CD4-positive, alpha-beta T cell treated with Interleukin-4 for 4 hours (primary cell): Measurements from ENCODE around the gene OR2S2.
"Not testable (repeated sequence)": the region's sequence is repeated elsewhere in the genome, so short reads cannot be mapped to it uniquely, and the experiment has no call there.

ENCODE experiments used
- DNase-seq: peaks from one replicate; pipeline ENCODE4 v3.0.0-alpha.2; 2020

OR2S2 gene

DNA sequence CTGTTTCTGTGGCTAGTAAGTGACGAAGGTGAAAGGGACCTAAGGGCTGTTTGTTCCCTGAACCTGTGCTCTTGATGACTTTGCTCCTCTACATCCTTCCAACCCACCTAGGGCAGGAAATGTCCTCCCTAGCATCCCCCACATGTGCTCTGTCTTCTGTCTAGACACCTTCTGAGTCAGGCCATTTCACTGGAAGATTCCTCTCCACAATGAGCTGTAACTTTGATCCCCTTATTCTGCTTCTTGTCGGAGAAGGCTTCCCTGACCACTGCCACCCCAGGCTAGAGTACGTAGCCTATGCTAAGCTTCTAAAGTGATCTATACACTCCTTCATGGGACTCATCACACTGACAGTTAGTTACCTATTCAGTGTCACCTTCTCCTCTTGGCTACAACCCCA lies 27.0 kb downstream of the OR2S2 start:
- DNase-seq, result no peak

DNA sequence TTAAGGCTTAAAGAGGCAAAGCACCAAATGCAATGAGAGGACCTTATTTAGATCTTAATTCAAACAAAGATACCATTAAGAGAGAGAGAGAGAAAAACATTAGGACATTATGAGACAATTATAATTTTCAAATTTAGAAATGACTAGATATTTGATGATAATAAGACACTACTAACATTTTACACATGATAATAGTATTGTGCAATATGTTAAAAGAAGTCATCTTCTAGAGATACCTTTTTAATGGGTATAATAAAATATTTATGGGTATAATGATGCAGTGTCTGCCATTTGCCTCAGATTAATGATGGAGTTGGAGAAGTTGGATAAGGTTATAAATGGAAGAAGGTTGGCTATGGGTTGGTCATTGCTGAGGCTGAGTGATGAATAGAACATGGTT lies 27.4 kb downstream of the OR2S2 start:
- no peak for DNase-seq

GRCh38 chr9:35929453-35929718 lies 28.6 kb downstream of the OR2S2 start:
- no peak for DNase-seq

- no peak for DNase-seq
Observed at GRCh38 chr9:35928591-35929452, 29.1 kb downstream of the OR2S2 start.

GRCh38 chr9:35923927-35924763 lies 33.8 kb downstream of the OR2S2 start:
- no peak for DNase-seq

GRCh38 chr9:35923598-35923926 lies 34.4 kb downstream of the OR2S2 start:
- DNase-seq, result no peak

DNA sequence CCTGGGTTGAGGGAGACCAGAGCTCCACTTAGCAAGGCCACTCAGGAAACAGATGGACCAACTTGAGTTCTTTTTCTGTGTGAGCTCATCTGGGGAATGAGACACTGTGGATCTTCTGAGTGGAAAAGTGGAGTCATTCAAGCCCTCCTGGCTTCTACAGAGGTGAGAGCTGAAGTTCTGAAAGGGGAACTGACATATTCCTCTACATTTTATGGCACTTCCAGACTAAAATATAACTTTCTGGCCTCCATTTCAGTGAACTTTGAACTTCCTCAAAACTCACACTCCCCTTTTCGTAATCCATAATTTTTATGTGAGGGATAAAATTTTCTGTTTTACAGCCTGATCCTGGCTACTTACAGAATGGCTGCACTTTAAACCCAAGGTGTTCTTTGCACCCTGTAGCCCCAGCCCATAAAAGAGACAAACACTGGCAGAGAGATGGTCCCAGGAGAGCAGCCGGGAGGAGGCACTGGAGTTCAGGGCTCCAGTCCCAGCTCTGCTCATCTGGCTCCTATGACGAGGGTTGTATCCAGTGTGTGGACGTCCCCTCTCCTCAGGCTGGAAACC lies 37.8 kb downstream of the OR2S2 start:
- DNase-seq, result no peak

- DNase-seq, result no peak
Observed at GRCh38 chr9:35919212-35920008, 38.5 kb downstream of the OR2S2 start.

- no peak for DNase-seq
Observed at GRCh38 chr9:35918780-35919179, 39.2 kb downstream of the OR2S2 start.

- no peak for DNase-seq
Observed at GRCh38 chr9:35917261-35917660, 40.7 kb downstream of the OR2S2 start.

DNA sequence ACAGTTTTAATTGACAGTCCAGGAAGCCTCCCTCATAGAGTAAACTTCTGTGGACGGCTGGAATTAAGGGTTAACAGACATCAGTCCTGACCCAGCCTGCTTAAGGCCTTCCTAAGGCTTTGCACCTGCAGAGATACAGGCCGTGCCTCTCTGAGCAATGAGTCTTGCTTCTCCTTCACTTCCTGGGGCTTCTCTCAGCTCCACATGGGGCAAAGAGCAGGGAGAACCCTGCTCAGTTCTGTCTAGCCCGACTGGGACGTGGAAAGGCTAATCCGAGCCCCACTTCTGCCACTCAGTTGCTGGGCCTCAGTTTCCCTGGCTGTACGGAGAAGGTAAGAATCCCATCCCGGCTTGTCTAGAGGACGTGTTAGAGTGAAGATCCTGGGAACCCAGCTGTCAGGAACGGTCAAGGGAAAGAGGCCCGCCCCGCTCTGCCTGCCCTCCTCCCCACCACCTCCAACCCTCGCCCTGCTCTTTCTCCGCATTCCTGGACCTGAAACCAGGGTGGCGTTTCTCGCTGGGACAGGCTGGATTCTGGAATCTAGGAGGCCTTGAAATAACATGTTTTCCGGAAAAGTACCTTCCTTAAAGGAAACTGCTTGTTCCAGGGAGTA lies 42.2 kb downstream of the OR2S2 start:
- DNase-seq, result no peak

GRCh38 chr9:35914301-35914807 lies 43.6 kb downstream of the OR2S2 start:
- no peak for DNase-seq

GRCh38 chr9:35913429-35913828 lies 44.5 kb downstream of the OR2S2 start:
- not testable (repeated sequence) for DNase-seq

GRCh38 chr9:35912791-35913400 lies 45.1 kb downstream of the OR2S2 start:
- DNase-seq, result no peak

DNA sequence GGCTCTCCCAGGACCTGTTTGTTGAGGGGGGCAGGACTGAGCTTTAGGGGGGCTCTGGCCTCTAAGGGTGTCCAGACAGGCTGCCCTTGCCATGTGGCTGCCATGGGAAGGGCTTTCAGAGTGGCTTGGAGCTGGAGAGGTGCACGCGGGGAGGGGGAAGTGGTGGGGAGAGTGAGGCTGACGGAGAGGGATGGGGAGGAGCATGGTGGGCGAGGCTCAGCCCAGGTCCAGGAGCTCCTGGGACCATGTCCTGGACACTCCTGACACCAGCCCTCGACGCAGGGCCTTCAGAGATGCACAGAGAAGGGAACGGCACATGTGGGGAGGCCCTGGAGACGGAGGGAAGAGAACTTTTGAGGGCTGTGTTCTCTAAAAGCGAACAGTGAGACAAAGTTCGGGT lies 46.3 kb downstream of the OR2S2 start:
- no peak for DNase-seq

DNA sequence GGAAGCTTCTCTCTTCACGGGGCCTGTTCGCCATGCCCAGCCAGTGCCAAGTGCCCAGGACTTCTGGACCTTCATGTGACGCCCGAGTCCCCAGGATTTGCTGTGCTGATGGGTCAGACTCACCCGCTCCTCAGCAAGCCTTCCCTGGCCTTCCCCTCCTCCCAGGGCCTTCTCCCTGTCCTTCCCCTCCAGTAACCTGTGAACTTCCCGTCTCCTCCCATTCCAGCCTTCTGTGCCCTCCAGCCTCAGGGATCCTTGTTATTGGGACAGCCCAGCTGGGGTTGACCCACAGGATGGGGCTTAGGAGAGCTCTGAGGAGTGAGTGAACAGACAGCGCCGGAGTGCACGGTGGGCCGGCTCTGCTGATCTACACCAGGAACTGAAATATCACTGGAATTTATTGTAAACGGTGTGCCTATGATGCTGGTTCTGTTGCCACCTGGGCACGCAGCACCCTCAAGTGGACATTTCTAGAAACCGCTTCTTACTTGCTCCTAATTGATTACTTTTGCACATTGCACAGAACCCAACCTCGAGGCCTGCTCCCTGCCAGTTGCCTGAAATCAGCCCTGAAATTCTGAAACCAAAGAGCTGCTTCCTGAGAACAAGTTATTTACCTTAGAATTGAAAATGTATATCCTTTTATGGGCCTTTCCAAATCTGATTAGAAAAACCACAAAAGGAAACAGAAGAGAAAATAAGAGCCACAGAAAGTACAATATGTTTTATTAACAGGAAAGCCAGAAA lies 47.2 kb downstream of the OR2S2 start:
- peak; percentile 81 for DNase-seq

GRCh38 chr9:35909687-35910612 lies 48.0 kb downstream of the OR2S2 start:
- DNase-seq, result no peak

- no peak for DNase-seq
Observed at GRCh38 chr9:35909274-35909673, 48.7 kb downstream of the OR2S2 start, which contains the start of gene SPAAR. Gene SPAAR (plus strand): TSS chr9:35909490. CDS start chr9:35910464, 974 bp downstream.

DNA sequence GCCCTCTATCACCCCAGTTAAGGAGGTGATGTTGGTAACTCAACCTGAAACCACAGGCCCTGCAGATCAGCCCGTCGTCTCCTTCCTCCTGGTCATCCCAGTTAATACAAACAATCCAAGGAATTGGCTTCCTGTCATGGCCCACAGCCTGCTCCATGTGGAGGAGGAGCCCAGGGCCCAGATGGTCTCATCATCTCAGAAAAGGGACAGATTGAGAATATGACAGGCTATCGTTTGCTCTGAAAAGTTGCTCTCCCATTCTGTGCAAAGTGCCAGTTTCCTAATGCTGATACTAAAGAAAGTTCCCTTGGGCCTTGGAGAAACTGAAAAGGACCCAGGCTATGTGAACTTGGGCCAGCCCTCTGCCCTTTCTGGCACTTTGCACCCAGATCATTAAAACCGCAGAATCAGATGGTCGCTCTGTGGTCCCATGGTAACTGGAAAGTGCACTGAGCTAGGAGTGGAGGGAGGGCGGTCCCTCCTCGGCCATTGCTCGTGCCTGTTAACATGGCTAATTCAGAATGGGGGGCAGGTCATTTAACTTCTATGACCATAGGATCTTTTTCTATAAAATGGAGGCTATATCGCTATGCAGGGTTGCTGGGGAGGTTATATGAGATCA lies 49.3 kb downstream of the OR2S2 start:
- DNase-seq, result no peak
